ENCODE measurements around the gene BMPR2. TPM values are rescaled to one million over a fixed set of nuclear protein-coding genes. Genes with fewer than 3 reads are reported as not detected.

Gene BMPR2
- total and polyA plus RNA-seq, 2 donors (not counting 1 experiment from before 2014, with no cell fraction given) = 3.1 to 24.6 TPM

GRCh38 chr2:202555356-202555755, 179.2 kb downstream of the BMPR2 start:
- Histone ChIP-seq H3K36me3 (replicated peaks in 1 of 2; ENCODE audit: control extremely low read depth in 1 of 2, control insufficient read depth in 1 of 2, extremely low read depth in 1 of 2, insufficient read depth in 2 of 2, low read length in 1 of 2) (peaks cover 0 to 13% of the 10 kb centered on the region in 2 experiments), H2AFZ (ENCODE audit: insufficient read depth, low read depth, low read length, poor library complexity, severe bottlenecking) (no peak overlapping the region), H3K4me3 (ENCODE audit: control extremely low read depth in 1 of 5, extremely low read depth in 1 of 5, insufficient read depth in 1 of 5, low read depth in 2 of 5, low read length in 4 of 5) (no peak overlapping the region), H3K9me3 (ENCODE audit: control extremely low read depth in 1 of 3, control insufficient read depth in 2 of 3, insufficient read depth in 1 of 3, low read length in 2 of 3) (no peaks in the 10 kb centered on the region), H3K79me2 (ENCODE audit: control insufficient read depth, insufficient read depth, low read length) (no peaks in the 10 kb centered on the region), H3K27me3 (replicated peaks in 1 of 4; ENCODE audit: control extremely low read depth in 1 of 4, control insufficient read depth in 3 of 4, insufficient read depth in 4 of 4, low read length in 3 of 4) (no peaks in the 10 kb centered on the region), H3K4me1 (ENCODE audit: control insufficient read depth in 2 of 2, insufficient read depth in 2 of 2, low read length in 2 of 2) (no peaks in the 10 kb centered on the region), H3K9ac (ENCODE audit: low read length) (no peak overlapping the region), H3K4me2 (replicated peaks; ENCODE audit: low read depth, low read length, poor library complexity, severe bottlenecking) (no peak overlapping the region), H4K20me1 (ENCODE audit: control insufficient read depth, insufficient read depth, low read length, poor library complexity, severe bottlenecking) (no peaks in the 10 kb centered on the region), H3K27ac (ENCODE audit: low read length in 2 of 2) (no peak overlapping the region)
- CTCF ChIA-PET = no interaction called here
- H3K27me3 Mint-ChIP-seq = no peaks in the 10 kb centered on the region
- 70% methylated on average over 4 of the region's 4 CpGs for WGBS (ENCODE audit: insufficient coverage)
- H3K4me3 Mint-ChIP-seq = no peak overlapping the region
- H3K4me1 Mint-ChIP-seq = no peaks in the 10 kb centered on the region
- DNase-seq (no peak), ATAC-seq (ENCODE audit: low read depth) (no peak)
- POLR2A ChIA-PET = no interaction called here
- intact Hi-C loops (cut with micrococcal nuclease) = no loop called here
- TF ChIP-seq CTCF (IDR thresholded peaks at IDR 0.05) = no peak
- no peak for TF ChIP-seq EZH2 (IDR thresholded peaks at IDR 0.05; ENCODE audit: borderline replicate concordance, insufficient read depth, low read depth, low read length, poor library complexity, severe bottlenecking)
- H3K9me3 Mint-ChIP-seq (ENCODE audit: insufficient read depth) = no peaks in the 10 kb centered on the region
- H3K27ac Mint-ChIP-seq = no peak overlapping the region

- WGBS (ENCODE audit: insufficient coverage) = no CpG with 5 or more reads among the region's 1 CpG
- Histone ChIP-seq H3K27ac (ENCODE audit: low read length in 2 of 2) (no peak overlapping the region), H4K20me1 (ENCODE audit: control insufficient read depth, insufficient read depth, low read length, poor library complexity, severe bottlenecking) (no peaks in the 10 kb centered on the region), H3K4me1 (ENCODE audit: control insufficient read depth in 2 of 2, insufficient read depth in 2 of 2, low read length in 2 of 2) (no peaks in the 10 kb centered on the region), H3K4me2 (replicated peaks; ENCODE audit: low read depth, low read length, poor library complexity, severe bottlenecking) (no peak overlapping the region), H3K9ac (ENCODE audit: low read length) (no peak overlapping the region), H3K9me3 (ENCODE audit: control extremely low read depth in 1 of 3, control insufficient read depth in 2 of 3, insufficient read depth in 1 of 3, low read length in 2 of 3) (no peaks in the 10 kb centered on the region), H3K27me3 (replicated peaks in 1 of 4; ENCODE audit: control extremely low read depth in 1 of 4, control insufficient read depth in 3 of 4, insufficient read depth in 4 of 4, low read length in 3 of 4) (no peaks in the 10 kb centered on the region), H2AFZ (ENCODE audit: insufficient read depth, low read depth, low read length, poor library complexity, severe bottlenecking) (no peak overlapping the region), H3K79me2 (ENCODE audit: control insufficient read depth, insufficient read depth, low read length) (no peaks in the 10 kb centered on the region), H3K36me3 (replicated peaks in 1 of 2; ENCODE audit: control extremely low read depth in 1 of 2, control insufficient read depth in 1 of 2, extremely low read depth in 1 of 2, insufficient read depth in 2 of 2, low read length in 1 of 2) (peaks cover 0 to 9% of the 10 kb centered on the region in 2 experiments), H3K4me3 (ENCODE audit: control extremely low read depth in 1 of 5, extremely low read depth in 1 of 5, insufficient read depth in 1 of 5, low read depth in 2 of 5, low read length in 4 of 5) (no peak overlapping the region)
- CTCF ChIA-PET = no interaction called here
- DNase-seq (no peak), ATAC-seq (ENCODE audit: low read depth) (no peak)
- intact Hi-C loops (cut with micrococcal nuclease) = no loop called here
- Mint-ChIP-seq H3K27ac (no peak overlapping the region), H3K4me1 (no peaks in the 10 kb centered on the region), H3K4me3 (no peak overlapping the region), H3K9me3 (ENCODE audit: insufficient read depth) (no peaks in the 10 kb centered on the region), H3K27me3 (no peaks in the 10 kb centered on the region)
- no peak for TF ChIP-seq CTCF (IDR thresholded peaks at IDR 0.05)
- TF ChIP-seq EZH2 (IDR thresholded peaks at IDR 0.05; ENCODE audit: borderline replicate concordance, insufficient read depth, low read depth, low read length, poor library complexity, severe bottlenecking) = no peak
- POLR2A ChIA-PET = no interaction called here
Measured at GRCh38 chr2:202560200-202560599, 184.1 kb downstream of the BMPR2 start.
